Measurements from ENCODE around the gene SPATA24.
"Not testable (repeated sequence)": the region's sequence is repeated elsewhere in the genome, so short reads cannot be mapped to it uniquely, and the experiment has no call there.

SPATA24 gene

DNA sequence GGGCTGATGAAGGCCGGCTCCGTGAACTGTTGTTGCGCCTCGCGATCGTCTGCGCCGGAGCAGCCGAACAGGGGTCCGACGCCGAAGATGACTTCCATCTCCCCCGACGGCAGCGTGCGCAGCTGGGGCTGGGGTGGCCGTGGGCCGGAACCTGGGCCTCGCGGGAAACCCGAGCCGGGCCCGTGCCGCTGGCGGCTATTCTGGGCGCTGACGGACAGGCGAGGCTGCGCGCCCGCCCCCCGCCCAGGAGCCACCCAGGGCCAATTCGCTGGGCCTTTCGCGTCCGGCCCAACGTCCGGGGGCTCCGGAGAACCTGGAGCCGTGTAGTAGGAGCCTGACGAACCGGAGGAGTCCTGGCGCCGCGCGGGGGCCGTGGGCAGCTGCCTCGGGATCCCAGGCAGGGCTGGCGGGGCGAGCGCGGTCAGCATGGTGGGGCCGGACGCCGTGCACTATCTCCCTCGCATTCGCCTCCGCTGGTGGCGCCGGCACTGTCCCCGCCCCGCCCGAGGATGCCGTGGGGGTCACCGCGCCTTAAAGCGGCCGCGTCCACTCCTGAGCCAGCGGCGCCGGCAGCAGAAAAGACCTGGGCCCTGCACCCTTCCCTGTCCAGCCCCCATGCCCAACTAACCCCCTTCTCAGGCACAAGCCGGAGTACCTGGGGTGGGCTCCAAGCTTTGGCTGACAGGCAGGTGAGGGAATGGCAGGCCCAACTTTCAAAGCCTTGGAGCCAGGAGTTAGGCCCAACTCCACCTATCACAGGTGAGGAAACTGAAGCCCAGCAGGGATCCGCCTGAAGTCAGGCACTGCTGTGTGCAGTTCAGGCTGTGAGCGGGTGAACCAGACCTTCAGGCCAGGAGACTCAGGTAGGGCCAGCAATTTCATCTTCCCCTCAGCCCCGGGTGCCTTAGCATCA, 9.0 kb downstream of the SPATA24 start, which contains the start of gene PROB1:
Gene PROB1 (minus strand): TSS at position 451 of the 913 bp plus-strand sequence. CDS start 23 bp downstream, at position 428.
- peak in 1 of 14 donors; percentile 51 for DNase-seq

- peak in 3 of 14 donors; percentile 18 to 35 (median 28) for DNase-seq
These were observed 9.7 kb downstream of the SPATA24 start for GRCh38 chr5:139394123-139394653.

GRCh38 chr5:139393497-139394122, 10.3 kb downstream of the SPATA24 start:
- no peak for DNase-seq

- DNase-seq: no peak
These were observed 11.0 kb downstream of the SPATA24 start for GRCh38 chr5:139392678-139393496.

DNA sequence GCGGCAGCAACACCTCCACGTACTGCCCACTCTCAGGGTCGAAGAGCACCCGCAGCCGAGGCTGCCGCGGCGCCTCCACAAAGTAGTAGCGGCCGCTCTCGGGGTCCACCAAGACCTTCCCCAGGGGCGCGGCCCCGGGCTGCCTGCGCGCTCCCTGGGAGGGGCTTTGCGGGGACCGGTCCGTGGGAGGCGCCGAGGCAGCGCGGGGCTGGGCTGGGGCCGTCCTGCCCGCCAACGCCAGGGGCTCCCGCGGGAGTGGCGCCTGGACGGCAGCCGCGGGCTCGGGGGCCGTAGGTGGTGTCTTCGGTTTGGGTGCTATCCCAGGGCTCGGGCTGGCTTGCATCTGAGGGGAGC, 11.6 kb downstream of the SPATA24 start:
- DNase-seq: no peak

- no peak for DNase-seq
These were observed 12.1 kb downstream of the SPATA24 start for GRCh38 chr5:139391570-139392323.

- DNase-seq: no peak
These were observed 13.0 kb downstream of the SPATA24 start for GRCh38 chr5:139390639-139391569.

GRCh38 chr5:139389701-139390638, 13.9 kb downstream of the SPATA24 start, which contains the start of gene MZB1:
TSS of gene MZB1 (minus strand) at chr5:139389913. CDS start at chr5:139389856, 57 bp downstream.
- DNase-seq: no peak

- no peak for DNase-seq
These were observed 15.6 kb downstream of the SPATA24 start for GRCh38 chr5:139388198-139388821.

DNA sequence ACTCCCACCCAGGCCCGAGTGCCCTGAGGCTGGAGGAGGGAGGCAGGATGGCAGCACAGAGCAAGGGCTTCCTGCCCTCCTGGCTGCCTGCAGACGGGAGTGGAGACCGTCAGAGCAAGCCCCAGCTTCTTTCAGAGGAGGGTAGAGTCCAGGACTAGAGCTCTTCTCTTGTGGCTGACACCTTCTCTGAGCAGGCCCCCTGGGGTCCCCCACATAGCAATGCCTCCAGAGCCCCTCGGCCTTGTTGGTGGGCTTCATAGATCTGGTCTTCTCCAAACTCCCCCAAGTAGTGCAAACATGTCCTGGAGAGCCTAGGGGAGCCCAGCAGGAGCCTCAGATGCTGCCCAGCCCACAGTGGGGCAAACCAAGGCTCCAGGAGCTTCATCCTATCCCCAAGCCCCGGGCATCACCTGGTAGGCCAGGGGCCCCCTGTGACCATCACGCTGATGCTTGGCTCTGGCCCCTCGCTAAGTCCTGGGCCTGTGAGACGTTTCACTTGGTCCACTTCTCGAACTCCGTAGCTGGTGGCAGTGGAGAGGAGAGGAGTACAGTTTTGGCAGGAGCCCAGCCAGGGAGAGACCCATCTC, 16.2 kb downstream of the SPATA24 start:
- no peak for DNase-seq

DNA sequence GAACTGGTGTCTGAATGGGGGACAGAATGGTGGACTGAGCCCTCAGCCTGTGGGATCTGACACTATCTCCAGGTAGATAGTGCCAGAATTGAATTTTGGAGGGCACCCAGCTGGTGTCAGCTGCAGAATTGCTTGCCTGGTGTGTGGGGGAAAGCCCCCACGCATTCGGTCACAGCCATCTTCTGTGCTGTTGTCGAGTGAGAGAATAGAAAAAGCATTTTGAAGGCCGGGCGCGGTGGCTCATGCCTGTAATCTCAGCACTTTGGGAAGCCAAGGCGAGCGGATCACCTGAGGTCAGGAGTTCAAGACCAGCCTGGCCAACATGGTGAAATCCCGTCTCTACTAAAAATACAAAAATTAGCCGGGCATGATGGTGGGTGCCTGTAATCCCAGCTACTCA, 16.9 kb downstream of the SPATA24 start:
- DNase-seq: not testable (repeated sequence)

GRCh38 chr5:139386050-139386438, 17.8 kb downstream of the SPATA24 start:
- no peak for DNase-seq

GRCh38 chr5:139385061-139386049, 18.5 kb downstream of the SPATA24 start:
- no peak for DNase-seq

DNA sequence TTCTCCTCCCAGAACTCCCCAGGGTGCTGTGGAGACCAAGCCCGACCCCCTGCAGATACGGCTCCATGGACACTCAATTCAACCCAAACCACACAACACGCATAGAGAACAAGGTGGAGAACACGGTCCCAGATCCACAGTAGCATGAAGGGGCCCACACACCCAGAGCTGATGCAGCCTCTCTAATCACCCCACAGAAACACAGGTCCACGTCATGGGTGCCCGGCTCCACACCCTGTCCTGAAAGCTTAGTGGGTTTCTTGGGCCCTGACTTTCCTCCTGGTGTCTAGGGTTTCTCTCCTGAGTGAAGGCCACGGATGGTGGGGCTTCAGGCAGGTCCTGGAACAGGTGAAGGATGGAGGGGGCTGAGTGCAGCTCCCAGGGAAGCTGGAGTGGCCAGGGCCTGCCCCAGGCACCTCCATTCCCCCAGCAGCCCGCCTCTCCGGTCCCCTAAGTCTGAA, 19.3 kb downstream of the SPATA24 start:
- DNase-seq: no peak

DNA sequence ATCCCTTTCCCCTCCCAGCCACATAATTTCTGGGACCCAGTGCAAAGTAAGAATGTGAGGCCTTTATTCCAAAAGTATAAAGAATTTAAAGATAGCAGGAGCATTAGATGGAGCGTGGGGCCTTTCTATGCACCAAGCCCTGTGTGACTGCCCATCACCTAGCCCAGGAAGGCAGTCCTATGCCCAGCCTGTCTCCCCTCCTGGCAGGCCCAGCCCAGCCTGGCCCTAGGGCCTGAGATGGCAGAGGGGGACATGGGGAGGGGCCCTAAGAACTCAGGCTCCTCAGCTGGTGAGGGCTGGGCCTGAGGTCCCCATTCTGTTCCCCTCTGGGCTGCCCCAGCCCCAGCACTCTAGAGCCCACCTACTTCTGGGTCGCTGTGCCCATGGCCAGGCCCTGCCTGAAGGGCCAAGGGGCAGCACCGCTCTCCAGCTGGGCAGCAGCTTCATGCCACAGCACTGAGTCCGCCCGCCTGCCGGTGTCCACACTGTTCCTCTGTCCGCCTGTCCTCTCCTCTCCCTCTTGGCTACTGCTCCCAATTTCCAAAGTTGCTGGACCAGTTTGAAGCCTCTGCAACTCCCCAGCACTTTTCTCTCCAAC, 19.8 kb downstream of the SPATA24 start:
- no peak for DNase-seq

DNA sequence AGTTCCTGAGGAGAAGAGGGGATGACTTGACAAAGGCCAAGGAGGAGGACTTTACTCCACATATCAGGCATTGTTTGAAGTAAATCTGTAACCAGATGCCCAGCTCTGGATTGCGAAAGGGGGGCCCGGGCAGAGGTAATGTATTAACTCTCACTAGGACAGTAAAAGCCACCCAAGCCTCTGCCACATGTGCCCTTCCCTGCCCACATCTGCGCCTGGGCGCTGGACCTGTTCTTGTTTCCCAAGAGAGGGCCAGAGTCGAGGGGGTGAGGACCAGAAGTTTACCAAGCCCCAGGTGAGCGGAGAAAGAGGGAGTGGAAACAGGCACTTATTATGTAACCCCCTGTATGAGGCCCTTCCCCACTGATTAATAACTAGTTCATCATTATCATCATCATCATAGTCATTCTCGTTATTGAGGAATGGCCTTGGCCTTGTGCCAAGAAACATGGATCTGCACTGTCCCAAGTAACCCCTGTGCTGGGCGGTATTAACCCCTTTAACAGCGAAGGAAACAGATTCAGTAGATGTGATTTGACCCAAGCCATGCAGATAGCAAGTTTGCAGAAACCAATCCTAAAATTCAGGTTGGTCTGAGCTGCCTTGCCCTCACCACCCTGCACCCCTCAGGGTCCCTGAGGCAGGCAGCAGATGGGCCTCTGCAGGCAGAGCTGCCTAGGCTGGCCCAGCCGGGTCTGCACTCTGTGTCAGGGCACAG, 20.5 kb downstream of the SPATA24 start, which contains the start of gene SLC23A1:
Gene SLC23A1 (minus strand): TSS at position 23 of the 718 bp plus-strand sequence. CDS start 44 bp downstream, outside the sequence.
- no peak for DNase-seq
